Measurements from ENCODE around the gene NFKBIA.

DNA sequence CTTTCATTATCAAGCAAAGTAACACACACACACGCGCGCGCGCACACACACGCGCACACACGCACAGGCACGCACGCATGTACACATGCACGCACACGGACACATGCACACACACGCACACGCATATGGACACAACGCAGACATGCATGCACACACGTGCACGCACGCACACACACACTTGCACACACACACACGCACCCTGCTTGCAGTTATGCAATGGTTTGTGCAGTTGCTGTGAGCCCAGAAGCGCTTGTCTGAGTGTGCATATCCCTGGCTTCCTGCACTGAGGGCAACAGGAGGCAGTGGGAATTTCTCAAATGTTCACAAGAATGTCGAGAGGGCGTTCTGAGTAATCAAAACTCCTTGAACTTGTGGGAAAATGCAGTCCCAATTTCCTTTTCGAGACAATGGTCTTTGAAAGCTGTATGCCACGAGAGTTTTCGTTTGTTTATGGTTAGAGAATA, 41.6 kb downstream of the NFKBIA start:
- TF ChIP-seq, protein P1, sequence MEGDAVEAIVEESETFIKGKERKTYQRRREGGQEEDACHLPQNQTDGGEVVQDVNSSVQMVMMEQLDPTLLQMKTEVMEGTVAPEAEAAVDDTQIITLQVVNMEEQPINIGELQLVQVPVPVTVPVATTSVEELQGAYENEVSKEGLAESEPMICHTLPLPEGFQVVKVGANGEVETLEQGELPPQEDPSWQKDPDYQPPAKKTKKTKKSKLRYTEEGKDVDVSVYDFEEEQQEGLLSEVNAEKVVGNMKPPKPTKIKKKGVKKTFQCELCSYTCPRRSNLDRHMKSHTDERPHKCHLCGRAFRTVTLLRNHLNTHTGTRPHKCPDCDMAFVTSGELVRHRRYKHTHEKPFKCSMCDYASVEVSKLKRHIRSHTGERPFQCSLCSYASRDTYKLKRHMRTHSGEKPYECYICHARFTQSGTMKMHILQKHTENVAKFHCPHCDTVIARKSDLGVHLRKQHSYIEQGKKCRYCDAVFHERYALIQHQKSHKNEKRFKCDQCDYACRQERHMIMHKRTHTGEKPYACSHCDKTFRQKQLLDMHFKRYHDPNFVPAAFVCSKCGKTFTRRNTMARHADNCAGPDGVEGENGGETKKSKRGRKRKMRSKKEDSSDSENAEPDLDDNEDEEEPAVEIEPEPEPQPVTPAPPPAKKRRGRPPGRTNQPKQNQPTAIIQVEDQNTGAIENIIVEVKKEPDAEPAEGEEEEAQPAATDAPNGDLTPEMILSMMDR (IDR thresholded peaks at IDR 0.05; ENCODE audit: low read length), result no peak
- TF ChIP-seq EZH2 (IDR thresholded peaks at IDR 0.05; ENCODE audit: borderline replicate concordance, low read length), result no peak

Data from OCI-LY1 (cell line).